ENCODE data around the gene CCL22.
"Not testable (repeated sequence)": the region's sequence is repeated elsewhere in the genome, so short reads cannot be mapped to it uniquely, and the experiment has no call there.

Gene CCL22

DNA sequence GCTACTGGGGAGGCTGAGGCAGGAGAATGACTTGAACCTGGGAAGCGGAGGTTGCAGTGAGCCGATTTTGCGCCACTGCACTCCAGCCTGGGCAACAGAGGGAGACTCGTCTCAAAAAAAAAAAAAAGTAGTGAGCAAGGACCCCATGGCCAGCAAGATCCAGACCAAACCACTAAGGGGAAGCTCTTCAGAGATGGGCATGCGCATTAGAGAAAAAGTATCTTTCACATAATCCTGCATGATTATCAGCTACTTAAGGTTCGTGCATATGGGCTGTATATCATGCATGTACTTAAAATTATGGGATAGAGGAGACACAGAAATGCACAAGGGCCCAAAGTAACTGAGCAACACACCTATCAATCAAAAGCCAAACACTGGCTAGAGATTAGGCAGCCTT is 10.7 kb upstream of the CCL22 start:
- DNase-seq (ENCODE audit: low read depth in 2 of 2): no peak

DNA sequence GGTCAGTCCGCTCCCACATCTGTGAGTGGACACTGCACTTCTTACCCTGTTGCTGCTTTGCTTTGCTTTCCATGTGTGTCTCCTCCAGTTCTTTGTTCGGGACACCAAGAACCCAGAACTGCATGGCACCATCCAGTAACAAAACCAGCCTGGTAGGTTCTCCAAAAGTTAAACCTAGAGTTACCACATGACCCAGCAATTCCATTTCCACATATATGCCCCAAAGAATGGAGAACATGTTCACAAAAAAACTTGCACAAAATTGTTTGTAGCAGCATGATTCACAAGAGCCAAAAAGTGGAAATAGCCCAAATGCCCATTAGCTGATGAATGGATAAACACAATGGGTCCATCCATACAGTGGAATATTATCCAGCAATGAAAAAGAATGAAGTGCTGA is 10.3 kb upstream of the CCL22 start:
- DNase-seq (ENCODE audit: low read depth in 2 of 2): no peak

- no peak for DNase-seq (ENCODE audit: low read depth in 2 of 2)
Measured at GRCh38 chr16:57349212-57350031, 9.2 kb upstream of the CCL22 start.

DNA sequence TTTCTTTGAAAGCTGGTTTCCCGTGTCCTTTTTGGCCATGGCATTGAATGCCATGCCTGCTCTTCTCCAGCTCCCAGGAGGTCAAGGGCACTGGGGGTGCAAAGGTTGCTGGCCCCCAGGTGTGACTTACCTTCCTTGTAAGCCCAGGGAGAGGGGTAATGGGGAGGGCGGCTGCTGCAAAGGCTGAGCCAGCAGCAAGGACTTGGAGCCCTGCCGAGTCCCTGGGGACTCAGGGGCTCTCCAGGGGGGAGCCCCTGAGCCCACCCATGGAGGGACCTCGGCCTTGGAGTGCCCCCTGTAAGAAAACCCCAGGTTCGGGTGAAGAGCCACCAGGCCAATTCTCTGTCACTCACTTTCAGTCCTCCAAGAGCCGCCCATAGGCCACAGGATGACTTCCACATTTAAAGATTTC is 5.9 kb upstream of the CCL22 start:
- no peak for DNase-seq (ENCODE audit: low read depth in 2 of 2)

- DNase-seq (ENCODE audit: low read depth in 2 of 2): no peak
Measured at GRCh38 chr16:57354311-57354710, 4.3 kb upstream of the CCL22 start.

DNA sequence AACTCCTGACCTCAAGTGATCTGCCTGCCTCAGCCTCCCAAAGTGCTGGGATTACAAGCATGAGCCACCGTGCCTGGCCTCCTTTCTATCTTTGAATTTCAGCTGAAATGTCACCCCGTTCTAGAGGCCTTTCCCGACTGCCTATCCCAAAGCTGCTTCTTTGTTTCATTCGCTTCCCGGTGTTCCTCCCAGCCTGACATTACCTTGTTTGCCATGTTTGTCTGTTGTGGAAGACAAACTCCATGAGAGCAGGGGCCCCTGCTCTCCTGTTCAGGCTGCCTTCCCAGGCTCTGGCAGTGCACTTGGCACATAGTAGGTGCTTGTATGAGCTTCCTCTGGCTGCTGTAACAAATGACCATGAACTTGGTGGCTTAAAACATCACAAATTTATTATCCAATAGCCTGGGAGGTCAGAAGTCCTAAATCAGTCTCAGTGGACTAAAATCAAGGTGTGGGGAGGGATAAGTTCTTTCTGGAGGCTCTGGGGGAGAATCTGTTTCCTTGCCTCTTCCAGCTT is 2.6 kb upstream of the CCL22 start:
- DNase-seq (ENCODE audit: low read depth in 2 of 2): no peak

GRCh38 chr16:57356547-57356946 is 2.0 kb upstream of the CCL22 start:
- DNase-seq (ENCODE audit: low read depth in 2 of 2): no peak

DNA sequence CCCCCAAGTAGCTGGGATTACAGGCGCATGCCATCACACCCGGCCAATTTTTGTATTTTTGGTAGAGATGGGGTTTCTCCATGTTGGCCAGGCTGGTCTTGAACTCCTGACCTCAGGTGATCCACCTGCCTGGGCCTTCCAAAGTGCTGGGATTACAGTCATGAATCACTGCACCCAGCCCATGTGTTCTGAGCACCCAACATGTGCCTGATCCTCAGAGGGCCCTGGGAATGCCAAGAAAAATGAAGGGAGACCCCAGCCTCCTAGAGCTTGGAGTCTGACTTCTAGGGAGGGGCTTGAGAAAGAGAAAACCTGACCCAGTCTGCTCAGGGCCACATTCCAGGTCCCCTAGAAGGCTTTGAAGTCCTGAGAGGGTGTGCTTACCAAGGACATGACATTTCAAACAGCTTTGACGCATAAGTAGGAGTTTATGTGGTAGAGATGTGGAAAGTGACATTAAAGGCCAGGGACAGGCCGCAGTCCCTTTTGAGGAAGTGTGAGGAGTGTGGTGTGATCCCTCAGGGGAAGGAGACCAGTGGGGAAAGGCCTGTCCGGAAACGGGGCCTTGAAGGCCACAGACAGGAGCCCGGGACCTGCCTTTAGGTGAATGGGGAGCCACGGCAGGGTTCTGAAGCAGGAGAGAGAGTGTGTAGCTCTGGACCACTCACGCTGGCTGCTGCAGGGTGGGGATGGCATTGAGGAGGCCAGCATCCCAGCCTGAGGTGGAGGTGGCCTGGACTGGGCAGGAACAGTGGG is 1.1 kb upstream of the CCL22 start:
- DNase-seq (ENCODE audit: low read depth in 2 of 2): no peak

DNA sequence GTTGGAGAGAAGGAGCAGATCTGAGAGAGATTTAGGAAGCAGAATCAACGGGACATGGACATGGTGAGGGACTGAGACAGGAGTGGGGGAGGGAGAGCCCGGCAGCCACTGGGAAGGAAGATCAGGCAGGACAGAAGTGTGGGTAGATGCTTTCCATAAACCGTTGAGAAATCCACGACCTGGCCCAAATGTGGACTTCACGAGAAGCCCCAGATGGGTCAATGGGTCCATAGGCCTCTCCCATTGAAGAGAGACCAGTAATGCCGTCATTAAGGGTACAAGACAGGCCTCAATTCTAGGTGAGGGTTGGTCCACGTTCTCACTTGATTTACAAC is 530 bp upstream of the CCL22 start:
- no peak for DNase-seq (ENCODE audit: low read depth in 2 of 2)

DNA sequence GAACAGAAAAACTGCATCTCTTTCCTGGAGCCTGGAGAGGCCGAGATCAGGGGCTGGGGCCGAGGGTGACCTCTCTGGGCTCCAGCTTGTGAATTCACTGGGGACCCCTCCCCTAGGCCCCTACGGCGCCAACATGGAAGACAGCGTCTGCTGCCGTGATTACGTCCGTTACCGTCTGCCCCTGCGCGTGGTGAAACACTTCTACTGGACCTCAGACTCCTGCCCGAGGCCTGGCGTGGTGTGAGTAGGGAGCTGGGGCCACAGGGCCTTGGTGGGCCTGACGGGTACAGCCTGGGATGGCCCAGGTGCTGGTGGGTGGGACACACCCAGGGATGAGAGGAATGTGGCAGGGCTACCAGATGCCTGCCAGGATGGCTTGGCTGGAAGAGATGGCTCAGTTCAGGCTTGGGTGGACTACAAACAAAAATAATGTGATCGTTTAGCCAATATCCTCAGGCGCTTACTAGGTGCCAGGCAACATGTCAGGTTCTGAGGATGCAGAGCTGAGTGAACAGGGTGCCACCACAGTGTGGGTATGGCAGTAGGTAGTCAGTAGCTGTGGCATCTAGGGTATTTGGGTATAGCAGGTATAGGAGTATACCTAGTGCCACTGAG is 1.8 kb downstream of the CCL22 start:
- DNase-seq (ENCODE audit: low read depth in 2 of 2): no peak

- DNase-seq (ENCODE audit: low read depth in 2 of 2): no peak
Measured at GRCh38 chr16:57361404-57361803, 2.8 kb downstream of the CCL22 start.

DNA sequence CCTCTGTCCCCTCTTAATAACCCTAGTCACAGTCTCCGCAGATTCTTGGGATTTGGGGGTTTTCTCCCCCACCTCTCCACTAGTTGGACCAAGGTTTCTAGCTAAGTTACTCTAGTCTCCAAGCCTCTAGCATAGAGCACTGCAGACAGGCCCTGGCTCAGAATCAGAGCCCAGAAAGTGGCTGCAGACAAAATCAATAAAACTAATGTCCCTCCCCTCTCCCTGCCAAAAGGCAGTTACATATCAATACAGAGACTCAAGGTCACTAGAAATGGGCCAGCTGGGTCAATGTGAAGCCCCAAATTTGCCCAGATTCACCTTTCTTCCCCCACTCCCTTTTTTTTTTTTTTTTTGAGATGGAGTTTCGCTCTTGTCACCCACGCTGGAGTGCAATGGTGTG is 5.6 kb downstream of the CCL22 start:
- no peak for DNase-seq (ENCODE audit: low read depth in 2 of 2)

- no peak for DNase-seq (ENCODE audit: low read depth in 2 of 2)
Measured at GRCh38 chr16:57366544-57367040, 8.0 kb downstream of the CCL22 start.

DNA sequence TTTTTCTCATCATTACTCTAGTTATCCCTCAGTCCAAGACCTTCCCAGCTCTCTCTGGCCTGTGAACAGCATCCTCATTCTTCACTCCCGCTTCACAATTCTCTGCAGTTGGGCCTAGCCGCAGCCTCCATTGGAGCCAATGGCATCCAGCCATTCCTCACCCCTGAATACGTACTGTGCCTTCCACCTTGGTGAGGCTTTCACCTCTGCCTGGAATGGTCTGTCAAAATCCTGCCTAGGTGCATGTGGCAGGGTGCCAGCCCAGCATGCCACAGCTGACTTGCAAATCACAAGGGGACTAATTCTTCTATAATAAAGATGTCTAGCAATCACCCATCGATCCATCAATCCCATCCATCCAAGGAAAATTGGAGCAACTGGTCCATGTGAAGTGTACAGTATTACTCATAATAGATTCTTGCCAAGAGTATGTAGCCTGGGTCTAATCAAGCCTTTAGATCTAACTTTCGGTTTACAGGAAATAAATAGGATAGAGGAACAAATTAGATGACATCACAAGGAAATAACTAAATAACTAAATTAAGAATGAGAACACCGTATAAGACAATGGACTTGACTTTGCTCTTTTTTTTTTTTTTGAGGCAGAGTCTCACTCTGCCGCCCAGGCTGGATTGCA is 8.7 kb downstream of the CCL22 start:
- no peak for DNase-seq (ENCODE audit: low read depth in 2 of 2)

GRCh38 chr16:57371494-57372371 is 13.2 kb downstream of the CCL22 start:
- DNase-seq (ENCODE audit: low read depth in 2 of 2): no peak

GRCh38 chr16:57372372-57373116 is 14.0 kb downstream of the CCL22 start, which contains the start of gene CX3CL1:
CX3CL1 (plus strand) TSS chr16:57372490; CDS start chr16:57372569, 79 bp downstream.
- DNase-seq (ENCODE audit: low read depth in 2 of 2): no peak

- DNase-seq (ENCODE audit: low read depth in 2 of 2): no peak
Measured at GRCh38 chr16:57373117-57373947, 14.7 kb downstream of the CCL22 start.

DNA sequence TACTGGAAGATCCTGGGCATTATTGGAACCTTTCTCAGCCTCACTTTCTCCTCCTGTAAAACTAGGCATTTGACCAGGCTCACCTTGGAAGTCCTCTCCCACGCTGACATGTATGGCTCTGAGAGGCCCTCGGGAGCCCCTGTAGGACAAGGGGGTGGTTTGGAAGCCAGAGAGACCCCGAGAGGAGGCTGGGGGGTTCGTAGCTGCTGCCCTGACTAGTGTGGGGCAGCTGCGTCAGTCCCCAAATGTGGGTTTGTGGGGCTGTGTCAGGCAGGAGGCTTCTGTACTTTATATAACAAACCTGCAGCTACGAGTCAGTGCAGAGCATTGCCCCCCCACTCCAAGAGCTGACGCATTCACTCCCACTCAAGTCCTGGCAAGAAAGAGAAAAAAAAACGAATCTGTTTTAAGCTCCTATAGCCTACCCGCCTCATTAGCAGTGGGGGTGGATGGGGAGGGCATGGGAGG is 15.5 kb downstream of the CCL22 start:
- DNase-seq (ENCODE audit: low read depth in 2 of 2): no peak

GRCh38 chr16:57374925-57375465 is 16.4 kb downstream of the CCL22 start:
- not testable (repeated sequence) for DNase-seq (ENCODE audit: low read depth in 2 of 2)

All from stimulated activated CD4-positive, alpha-beta T cell treated with anti-CD3 and anti-CD28 coated beads, Interleukin-1b, Interleukin-23, amount 100 ng/mL, for 4 hours (primary cell).